Fibroblast of villous mesenchyme (primary cell): ENCODE data around the gene FAM234B. TPM values are rescaled to one million over a fixed set of nuclear protein-coding genes. Genes with fewer than 3 reads are reported as not detected.

Experiments used
- DNase-seq: peaks from one replicate; pipeline ENCODE4 v3.0.0-alpha.2; 2010; ENCODE audit warnings: low read depth
- H3K4me3 ChIP-seq: 2 replicates; pipeline ENCODE4 v1.5.1; 2011; ENCODE audit warnings: low read depth, mild to moderate bottlenecking, low read length
- CTCF ChIP-seq: IDR thresholded peaks from 2 replicates; pipeline ENCODE4 v1.5.1; 2012; ENCODE audit warnings: low read depth, mild to moderate bottlenecking, low read length; ENCODE audit not compliant: insufficient read depth
- total RNA-seq: library from RNA; depleted of rRNA; stranded (reverse); fragments of >200 nt; gene quantifications from 2 replicates; pipeline ENCODE4 v1.2.3, GENCODE V29; 2012

Gene FAM234B
- total RNA-seq, 1 donor, result 10.8 TPM

DNA sequence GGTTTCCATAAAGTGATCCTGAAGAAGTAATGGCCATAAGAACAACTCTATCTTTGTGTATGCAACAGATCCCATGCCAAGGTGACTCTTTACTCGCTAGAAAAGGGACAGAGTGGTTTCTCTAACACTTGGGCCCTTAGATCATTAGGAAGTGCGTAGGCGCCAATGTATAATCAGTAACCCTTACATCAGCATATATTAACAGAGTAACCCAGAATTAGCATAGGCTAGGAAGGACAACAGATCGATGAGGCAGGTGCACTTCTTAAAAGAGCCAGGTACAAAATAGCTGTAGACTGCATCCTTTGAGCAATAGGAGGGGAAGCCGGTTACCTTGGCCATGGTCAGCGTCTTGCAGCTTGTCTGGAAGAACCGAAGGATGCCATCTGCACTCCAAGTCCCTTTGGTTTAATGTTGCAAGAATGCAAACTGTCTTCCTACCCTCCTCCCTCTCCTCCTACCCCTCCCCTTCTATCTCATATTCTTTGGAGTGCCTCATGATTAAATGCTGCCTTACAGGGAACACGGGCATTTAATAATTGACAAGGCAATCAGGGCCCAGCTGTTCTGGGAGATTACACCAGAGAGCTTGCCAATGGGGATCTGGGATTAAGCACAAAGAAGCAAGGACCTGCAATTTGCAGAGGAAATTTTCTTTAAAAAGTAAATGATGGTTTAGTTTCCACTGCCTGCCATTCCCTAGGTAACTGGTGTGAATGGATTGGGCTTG lies 51.2 kb downstream of the FAM234B start:
- no peak for DNase-seq
- H3K4me3 ChIP-seq, result no peak overlapping the region
- no peak for TF ChIP-seq CTCF

DNA sequence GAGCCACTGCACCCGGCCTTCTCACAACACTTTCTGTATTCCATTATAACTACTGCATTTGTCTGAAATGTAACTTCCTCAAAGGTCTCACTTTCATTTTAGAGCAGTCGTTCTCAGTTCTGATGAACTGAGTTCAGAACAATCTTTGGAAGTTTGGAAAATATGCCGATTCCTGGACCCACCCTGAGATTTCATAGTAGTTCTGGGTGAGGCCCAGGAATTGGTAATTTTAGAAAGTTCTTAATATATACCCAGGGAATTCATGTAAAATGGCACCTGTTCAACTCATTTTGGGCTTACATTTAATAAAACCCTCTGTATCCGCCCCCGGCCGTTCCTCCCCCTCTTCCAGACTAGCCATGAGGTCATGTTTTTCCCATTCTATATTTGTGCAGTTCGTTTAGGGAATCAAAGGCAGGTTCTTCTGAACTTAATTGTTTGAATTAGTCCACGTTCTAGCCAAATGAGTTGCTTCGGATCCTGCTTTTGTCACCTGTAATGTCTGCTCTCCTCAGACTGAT lies 53.4 kb downstream of the FAM234B start:
- no peak for TF ChIP-seq CTCF
- DNase-seq, result no peak
- peak overlapping the region; percentile 22 for H3K4me3 ChIP-seq

- DNase-seq, result peak; percentile 26
- H3K4me3 ChIP-seq, result no peak overlapping the region
- TF ChIP-seq CTCF, result no peak
Measured at GRCh38 chr12:13099066-13099843, 55.1 kb downstream of the FAM234B start.

- H3K4me3 ChIP-seq, result peak overlapping the region; percentile 22
- peak; percentile 27 for DNase-seq
- no peak for TF ChIP-seq CTCF
Measured at GRCh38 chr12:13099844-13100604, 55.8 kb downstream of the FAM234B start.

DNA sequence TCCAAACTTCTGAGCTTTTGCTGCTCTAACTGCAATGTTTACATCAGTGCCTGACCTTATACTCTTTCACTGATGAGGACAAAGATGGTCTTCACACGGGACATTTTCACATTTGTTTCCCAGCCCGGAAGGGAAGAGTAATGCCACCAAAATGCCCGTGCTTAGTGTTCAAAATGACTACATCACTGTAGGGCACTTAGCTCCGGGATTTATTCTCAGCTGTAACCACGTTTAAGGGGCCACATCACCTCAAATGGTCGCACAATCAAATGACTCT lies 56.4 kb downstream of the FAM234B start:
- DNase-seq, result no peak
- peak overlapping the region; percentile 22 for H3K4me3 ChIP-seq
- TF ChIP-seq CTCF, result no peak

DNA sequence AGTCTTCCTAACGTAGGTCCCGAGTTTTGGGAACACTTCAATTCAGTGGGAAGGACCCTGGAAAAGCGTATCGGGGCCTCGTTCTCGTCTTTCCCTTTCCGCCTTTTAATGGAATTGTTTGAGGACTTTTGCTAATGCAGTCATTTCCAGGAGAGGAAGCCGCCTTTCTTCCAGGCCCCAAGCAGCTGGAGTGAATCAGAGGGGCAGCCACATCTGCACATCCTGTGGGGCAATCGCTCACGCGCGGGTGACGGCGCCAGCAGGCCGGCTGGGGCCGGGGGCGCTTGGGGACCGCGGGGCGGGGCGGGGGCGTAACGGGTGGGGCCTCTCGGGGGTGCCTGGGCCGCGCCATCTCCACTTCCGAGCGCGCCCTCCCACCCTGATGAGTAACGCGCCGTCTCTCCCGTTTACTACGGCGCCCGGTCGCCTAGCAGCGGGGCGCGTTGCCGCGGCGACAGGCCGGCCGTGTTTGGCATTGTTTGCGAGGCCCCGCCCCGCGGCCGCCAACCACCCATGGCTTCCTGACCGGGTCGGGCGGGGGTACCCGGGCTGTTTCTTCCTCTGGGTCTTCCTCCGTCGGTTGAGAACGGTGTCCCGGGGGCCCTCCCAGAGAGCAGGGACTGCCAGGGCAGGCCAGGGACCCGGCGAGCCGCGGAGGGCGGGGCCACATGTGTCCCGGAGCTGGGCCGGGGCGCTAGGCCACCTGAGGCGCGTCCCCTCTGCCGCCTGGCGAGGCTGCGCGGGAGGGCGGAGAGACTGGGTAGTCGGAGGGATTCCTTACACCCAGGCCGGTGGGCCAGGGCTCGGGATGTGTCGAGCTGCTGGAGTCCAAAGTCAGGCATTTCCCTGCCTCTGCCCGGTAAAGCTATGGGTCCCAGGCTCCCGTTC lies 56.9 kb downstream of the FAM234B start:
- peak overlapping the region; percentile 45 for H3K4me3 ChIP-seq
- DNase-seq, result peak; percentile 96
- no peak for TF ChIP-seq CTCF
